GM18870 (cell line): ENCODE data around the gene EIF5.

Experiments
- ATAC-seq: cut with Tn5 transposase; IDR thresholded peaks from one replicate; pipeline ENCODE4 v1.9.1; 2021; ENCODE audit warnings: moderate library complexity; ENCODE audit not compliant: unreplicated experiment

Gene EIF5

GRCh38 chr14:103392106-103392505, 58.1 kb downstream of the EIF5 start:
- ATAC-seq = no peak

- ATAC-seq = no peak
Measured at GRCh38 chr14:103392572-103392971, 58.5 kb downstream of the EIF5 start.

GRCh38 chr14:103393070-103393469, 59.0 kb downstream of the EIF5 start:
- no peak for ATAC-seq

DNA sequence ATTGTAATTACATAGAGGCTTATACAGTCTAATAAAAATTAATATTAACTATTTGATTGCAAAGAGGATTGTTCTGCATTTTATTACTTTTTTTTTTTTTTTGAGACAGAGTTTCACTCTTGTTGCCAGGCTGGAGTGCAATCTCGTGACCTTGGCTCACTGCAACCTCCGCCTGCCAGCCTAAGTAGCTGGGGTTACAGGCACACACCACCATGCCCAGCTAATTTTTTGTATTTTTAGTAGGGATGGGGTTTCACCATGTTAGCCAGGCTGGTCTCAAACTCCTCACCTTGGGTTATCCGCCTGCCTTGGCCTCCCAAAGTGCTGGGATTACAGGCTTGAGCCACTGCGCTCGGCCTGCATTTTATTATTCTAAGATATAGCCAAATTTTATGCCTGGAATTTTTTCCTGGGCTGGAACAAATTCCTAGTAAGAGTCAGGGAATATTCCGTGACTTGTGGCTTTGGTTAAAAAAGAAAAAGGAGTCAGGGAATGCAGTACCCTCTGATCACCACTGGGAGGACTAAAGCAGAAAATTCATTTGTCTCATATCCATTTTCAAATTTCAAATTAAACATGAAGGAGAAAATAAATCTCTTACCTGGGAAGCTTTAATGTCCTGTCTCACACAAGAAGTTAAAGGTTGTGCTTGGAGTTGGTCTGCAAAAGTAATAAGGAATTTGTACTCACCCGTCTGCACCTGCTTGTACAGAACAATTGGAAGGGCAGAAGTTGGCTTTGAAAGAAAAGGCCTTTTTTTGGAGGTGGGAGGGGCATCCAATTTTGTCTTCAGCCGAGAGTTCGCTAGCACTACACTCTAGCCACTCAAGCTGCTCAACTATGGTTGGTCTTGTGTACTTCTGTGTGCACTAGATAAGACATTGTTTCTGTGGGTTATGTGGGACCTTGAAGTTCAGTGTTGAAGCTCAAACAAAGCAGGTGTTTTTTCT, 59.9 kb downstream of the EIF5 start:
- no peak for ATAC-seq
